ENCODE results near the gene DNAJB11. TPM values are rescaled to one million over a fixed set of nuclear protein-coding genes. Genes with fewer than 3 reads are reported as not detected.
A peak's percentile ranks its signal among the peaks of the same experiment; 100 is the strongest.

Gene DNAJB11
- total RNA-seq, 1 experiment from 2014 or later: 164 TPM

DNA sequence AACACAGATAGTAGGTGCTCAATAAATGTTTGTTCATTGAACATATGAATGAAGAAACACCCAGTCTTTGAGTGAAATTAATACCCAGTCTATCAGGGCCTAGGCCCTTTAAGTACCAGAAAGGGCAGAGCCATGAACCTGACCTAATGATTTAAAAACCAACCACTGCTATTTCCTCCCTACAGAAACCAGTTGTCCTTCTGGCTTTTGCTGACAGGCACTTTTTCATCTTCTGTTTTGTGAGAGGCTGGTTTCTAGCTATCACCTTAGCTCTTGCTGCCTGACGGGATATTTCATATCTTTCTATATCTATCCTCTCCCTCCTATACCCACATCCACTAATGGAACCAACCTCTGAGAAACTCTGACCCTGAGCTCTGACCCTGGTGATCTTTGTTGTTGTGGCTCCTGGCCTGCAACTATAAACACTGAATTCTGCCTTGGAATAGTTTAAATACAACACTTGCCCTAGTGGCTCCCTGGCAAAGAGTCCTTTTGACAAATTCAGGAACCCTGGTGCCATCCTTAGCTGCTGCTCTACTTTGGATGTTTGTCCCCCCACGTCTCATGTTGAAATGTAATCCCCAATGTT, 38.2 kb downstream of the DNAJB11 start:
- DNase-seq (ENCODE audit: low read depth, low spot score): no peak
- in situ Hi-C loops (cut with HindIII; ENCODE audit: low pct_unique_long_range_greater_than_20kb, low sequenced_read_pairs): no loop called here

GRCh38 chr3:186609247-186609868, 38.8 kb downstream of the DNAJB11 start:
- in situ Hi-C loops (cut with HindIII; ENCODE audit: low pct_unique_long_range_greater_than_20kb, low sequenced_read_pairs): no loop called here
- DNase-seq (ENCODE audit: low read depth, low spot score): peak; percentile 80

DNA sequence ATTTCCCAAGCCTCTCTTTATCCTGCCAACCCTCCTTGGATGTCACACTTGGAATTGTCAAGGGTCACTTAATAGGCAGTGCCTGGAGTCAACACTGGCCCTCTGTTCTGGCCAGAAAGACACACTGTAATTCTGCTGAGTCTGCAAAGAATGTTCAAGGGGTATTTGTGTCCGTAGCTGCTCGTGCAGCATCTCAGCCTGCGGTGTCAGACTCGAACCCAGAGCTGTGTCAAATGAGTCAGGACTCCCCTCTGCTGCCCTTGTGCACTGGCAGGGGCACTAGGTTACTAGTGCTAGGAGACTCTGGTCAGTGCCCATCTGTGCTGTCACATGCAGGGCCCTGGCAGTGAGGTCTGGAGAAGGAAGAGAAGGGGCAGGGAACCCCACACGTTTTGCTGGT, 41.5 kb downstream of the DNAJB11 start:
- DNase-seq (ENCODE audit: low read depth, low spot score): no peak
- in situ Hi-C loops (cut with HindIII; ENCODE audit: low pct_unique_long_range_greater_than_20kb, low sequenced_read_pairs): no loop called here

- in situ Hi-C loops (cut with HindIII; ENCODE audit: low pct_unique_long_range_greater_than_20kb, low sequenced_read_pairs): no loop called here
- DNase-seq (ENCODE audit: low read depth, low spot score): no peak
Measured at GRCh38 chr3:186612721-186613636, 42.5 kb downstream of the DNAJB11 start, which contains the start of gene AHSG. TSS of gene AHSG (plus strand) at chr3:186613060. CDS start at chr3:186613142, 82 bp downstream.

GRCh38 chr3:186613637-186614265, 43.2 kb downstream of the DNAJB11 start:
- in situ Hi-C loops (cut with HindIII; ENCODE audit: low pct_unique_long_range_greater_than_20kb, low sequenced_read_pairs): no loop called here
- peak; percentile 13 for DNase-seq (ENCODE audit: low read depth, low spot score)

DNA sequence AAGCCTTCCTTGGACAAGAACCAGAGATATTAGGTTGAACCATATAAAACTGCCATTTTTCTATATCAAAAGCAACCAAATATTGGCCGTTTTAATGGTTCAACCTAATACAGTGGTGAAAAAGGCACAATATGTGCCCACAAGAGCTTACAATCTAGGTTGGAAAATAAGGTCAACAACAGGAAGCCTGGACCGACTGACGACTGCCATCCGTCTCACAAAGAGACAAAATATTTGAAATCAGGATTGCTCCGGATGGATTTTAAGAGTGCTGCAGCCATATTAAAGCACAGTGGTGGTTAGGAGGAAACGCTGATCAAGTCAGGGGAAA, 43.7 kb downstream of the DNAJB11 start:
- no peak for DNase-seq (ENCODE audit: low read depth, low spot score)

GRCh38 chr3:186614597-186615483, 44.3 kb downstream of the DNAJB11 start:
- DNase-seq (ENCODE audit: low read depth, low spot score): peak; percentile 77
- in situ Hi-C loops (cut with HindIII; ENCODE audit: low pct_unique_long_range_greater_than_20kb, low sequenced_read_pairs): no loop called here

More for the DNA sequence above, 43.7 kb downstream of the DNAJB11 start:
- in situ Hi-C loops (cut with HindIII; ENCODE audit: low pct_unique_long_range_greater_than_20kb, low sequenced_read_pairs): no loop called here

DNA sequence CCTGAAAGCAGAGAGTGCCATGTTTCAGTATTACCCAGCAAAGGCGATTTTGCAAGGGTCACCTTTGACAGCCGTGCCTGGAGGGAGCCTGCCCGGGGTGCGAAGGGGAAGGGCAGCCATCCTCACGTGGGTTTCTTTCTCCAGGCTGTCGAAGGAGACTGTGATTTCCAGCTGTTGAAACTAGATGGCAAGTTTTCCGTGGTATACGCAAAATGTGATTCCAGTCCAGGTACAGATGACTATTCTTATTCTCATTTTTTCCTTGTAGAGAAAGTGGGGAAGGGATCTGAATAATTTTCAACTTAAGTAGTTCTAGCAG, 45.7 kb downstream of the DNAJB11 start:
- DNase-seq (ENCODE audit: low read depth, low spot score): no peak
- in situ Hi-C loops (cut with HindIII; ENCODE audit: low pct_unique_long_range_greater_than_20kb, low sequenced_read_pairs): no loop called here

GRCh38 chr3:186617036-186617946, 46.8 kb downstream of the DNAJB11 start:
- peak; percentile 96 for DNase-seq (ENCODE audit: low read depth, low spot score)
- in situ Hi-C loops (cut with HindIII; ENCODE audit: low pct_unique_long_range_greater_than_20kb, low sequenced_read_pairs): no loop called here

DNA sequence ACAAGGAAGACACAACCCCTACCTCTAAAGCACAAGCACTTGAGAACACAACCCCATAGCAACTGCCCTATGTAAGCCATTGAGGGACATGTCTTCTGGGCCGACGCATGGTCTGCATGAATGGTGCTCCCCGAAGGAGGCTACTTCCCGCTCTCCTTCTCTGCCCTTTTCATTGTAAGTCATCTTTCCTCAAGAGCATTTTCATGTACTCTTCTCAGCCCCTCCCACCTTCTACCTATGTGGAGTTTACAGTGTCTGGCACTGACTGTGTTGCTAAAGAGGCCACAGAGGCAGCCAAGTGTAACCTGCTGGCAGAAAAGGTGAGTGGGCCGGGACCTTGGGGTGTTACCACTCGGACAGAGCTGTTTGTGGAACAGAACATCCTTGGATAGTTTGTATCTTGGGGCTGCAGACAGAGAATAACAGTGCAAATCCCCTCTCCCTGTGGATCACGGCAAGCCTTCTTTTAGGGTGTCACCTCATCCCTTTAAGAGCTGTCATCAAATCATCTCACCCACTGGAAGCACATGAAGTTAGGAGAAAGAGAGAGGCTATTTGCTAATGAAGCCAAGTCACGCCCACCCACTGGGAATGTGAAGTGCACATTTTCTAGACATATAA, 47.9 kb downstream of the DNAJB11 start:
- no peak for DNase-seq (ENCODE audit: low read depth, low spot score)
- in situ Hi-C loops (cut with HindIII; ENCODE audit: low pct_unique_long_range_greater_than_20kb, low sequenced_read_pairs): no loop called here

DNA sequence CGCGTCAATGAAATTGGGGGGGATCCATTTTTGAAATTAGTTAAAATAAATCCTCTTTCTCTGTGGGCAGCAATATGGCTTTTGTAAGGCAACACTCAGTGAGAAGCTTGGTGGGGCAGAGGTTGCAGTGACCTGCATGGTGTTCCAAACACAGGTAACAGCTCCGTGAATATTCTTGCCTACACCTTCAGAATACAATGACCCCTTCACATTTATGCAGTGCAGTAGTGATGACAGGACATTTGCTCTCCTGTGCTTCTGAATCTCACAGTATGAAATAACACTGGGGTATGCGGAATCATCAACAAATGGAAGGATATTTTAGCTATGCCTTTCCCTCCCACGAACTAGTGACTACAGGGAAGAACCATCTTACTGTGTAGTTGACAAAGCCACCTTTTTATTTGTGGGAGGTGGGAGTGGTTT, 49.3 kb downstream of the DNAJB11 start:
- no peak for DNase-seq (ENCODE audit: low read depth, low spot score)
- in situ Hi-C loops (cut with HindIII; ENCODE audit: low pct_unique_long_range_greater_than_20kb, low sequenced_read_pairs): no loop called here

DNA sequence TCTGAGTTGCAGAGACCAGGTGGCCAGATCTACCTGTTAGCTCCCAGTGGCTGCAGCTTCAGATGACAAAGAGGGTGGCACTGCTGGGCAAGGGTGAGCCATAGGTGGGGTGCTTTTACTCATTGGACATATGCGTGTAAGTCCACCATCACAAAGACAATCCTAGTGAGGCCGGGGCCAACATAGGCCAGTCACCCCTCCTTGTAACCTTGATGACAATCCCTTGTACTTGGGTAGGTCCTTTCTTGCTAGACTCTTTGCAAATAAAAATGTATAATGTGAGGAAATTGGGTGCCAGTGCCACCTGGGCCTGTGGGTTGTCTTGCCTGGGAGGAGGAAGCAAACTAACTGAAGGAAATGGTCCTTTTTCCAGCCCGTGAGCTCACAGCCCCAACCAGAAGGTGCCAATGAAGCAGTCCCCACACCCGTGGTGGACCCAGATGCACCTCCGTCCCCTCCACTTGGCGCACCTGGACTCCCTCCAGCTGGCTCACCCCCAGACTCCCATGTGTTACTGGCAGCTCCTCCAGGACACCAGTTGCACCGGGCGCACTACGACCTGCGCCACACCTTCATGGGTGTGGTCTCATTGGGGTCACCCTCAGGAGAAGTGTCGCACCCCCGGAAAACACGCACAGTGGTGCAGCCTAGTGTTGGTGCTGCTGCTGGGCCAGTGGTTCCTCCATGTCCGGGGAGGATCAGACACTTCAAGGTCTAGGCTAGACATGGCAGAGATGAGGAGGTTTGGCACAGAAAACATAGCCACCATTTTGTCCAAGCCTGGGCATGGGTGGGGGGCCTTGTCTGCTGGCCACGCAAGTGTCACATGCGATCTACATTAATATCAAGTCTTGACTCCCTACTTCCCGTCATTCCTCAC, 49.9 kb downstream of the DNAJB11 start:
- in situ Hi-C loops (cut with HindIII; ENCODE audit: low pct_unique_long_range_greater_than_20kb, low sequenced_read_pairs): no loop called here
- DNase-seq (ENCODE audit: low read depth, low spot score): no peak

GRCh38 chr3:186621894-186622650, 51.6 kb downstream of the DNAJB11 start:
- no peak for DNase-seq (ENCODE audit: low read depth, low spot score)
- in situ Hi-C loops (cut with HindIII; ENCODE audit: low pct_unique_long_range_greater_than_20kb, low sequenced_read_pairs): no loop called here

DNA sequence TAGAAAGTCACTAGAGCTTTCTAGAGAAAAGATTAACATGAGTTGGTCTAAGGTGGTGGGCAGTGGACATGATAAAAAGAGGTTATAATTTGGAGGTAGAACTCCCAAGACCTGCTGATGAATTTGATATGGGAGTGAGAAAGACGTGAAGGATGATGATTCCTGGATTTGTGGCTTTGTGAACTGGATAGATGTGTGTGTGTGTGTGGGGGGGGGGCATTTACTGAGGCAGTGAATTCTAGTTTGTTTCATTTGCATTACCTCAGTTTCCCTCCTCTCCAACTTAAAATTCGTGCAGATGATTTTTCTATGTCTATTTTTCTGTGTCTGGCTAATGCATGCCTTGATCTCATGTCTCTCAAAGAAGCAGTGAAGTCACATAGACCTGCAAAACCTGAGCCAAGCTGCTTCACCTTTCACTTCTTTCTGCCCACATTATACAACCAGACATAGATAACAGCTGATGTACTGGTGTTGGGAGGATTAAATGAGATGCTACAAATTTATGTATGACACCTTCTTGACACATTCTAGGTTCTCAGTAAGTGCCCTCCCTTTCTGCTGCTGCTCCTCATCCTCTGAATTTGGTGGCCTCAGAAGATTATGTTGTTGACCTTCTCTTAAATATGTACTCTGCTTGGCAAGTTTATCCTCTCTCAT, 52.3 kb downstream of the DNAJB11 start:
- in situ Hi-C loops (cut with HindIII; ENCODE audit: low pct_unique_long_range_greater_than_20kb, low sequenced_read_pairs): no loop called here
- DNase-seq (ENCODE audit: low read depth, low spot score): no peak

Measured in SK-MEL-5 (cell line).